Keratinocyte (primary cell): ENCODE measurements around the gene GFOD1. TPM values are rescaled to one million over a fixed set of nuclear protein-coding genes. Genes with fewer than 3 reads are reported as not detected.

Source experiments
- DNase-seq: peaks from one replicate; pipeline ENCODE4 v3.0.0-alpha.2; 2011; ENCODE audit warnings: low read depth, missing footprints, low spot score
- FAIRE-seq: peaks from 2 replicates; lab custom pipeline; 2011; peaks lifted over from hg19 to GRCh38; lab: Jason Lieb, UNC
- H2AFZ ChIP-seq: 2 replicates; pipeline ENCODE4 v1.6.0; 2012; ENCODE audit warnings: low read length, control low read depth, inconsistent platforms; ENCODE audit not compliant: control insufficient read depth
- H3K27ac ChIP-seq: 2 replicates; pipeline ENCODE4 v1.5.1; 2011; ENCODE audit warnings: low read length; ENCODE audit not compliant: control insufficient read depth, insufficient read depth
- H3K27me3 ChIP-seq: 3 replicates; pipeline ENCODE4 v1.6.0; 2011; ENCODE audit warnings: low read length; ENCODE audit not compliant: control insufficient read depth, insufficient read depth; ENCODE audit errors: extremely low read depth
- H3K36me3 ChIP-seq, 2 experiments: 2 replicates in 1 of 2; 3 replicates in 1 of 2; pipeline ENCODE4 v1.5.1; 2011; ENCODE audit warnings: low read length in 2 of 2, mild to moderate bottlenecking in 1 of 2; ENCODE audit not compliant: control insufficient read depth in 2 of 2, insufficient read depth in 2 of 2; ENCODE audit errors: extremely low read depth in 1 of 2
- H3K4me1 ChIP-seq: 3 replicates; pipeline ENCODE4 v1.5.1; 2011; ENCODE audit warnings: low read length; ENCODE audit not compliant: control insufficient read depth, insufficient read depth; ENCODE audit errors: extremely low read depth
- H3K4me2 ChIP-seq: 3 replicates; pipeline ENCODE4 v1.6.0; 2011; ENCODE audit warnings: low read depth, low read length; ENCODE audit not compliant: control insufficient read depth, insufficient read depth; ENCODE audit errors: extremely low read depth
- H3K4me3 ChIP-seq, 3 experiments: fragments of 200-600 bp in 1 of 3; sonication (generic) in 1 of 3; 2 replicates in 2 of 3; 3 replicates in 1 of 3; pipeline ENCODE4 v1.5.1; 2011 to 2016; ENCODE audit warnings: low read length in 3 of 3, mild to moderate bottlenecking in 3 of 3, control low read depth in 2 of 3, inconsistent platforms in 1 of 3, low read depth in 1 of 3, mixed read lengths in 1 of 3, mixed run types in 1 of 3, moderate library complexity in 1 of 3; ENCODE audit not compliant: control insufficient read depth in 2 of 3, insufficient read depth in 2 of 3; ENCODE audit errors: extremely low read depth in 1 of 3
- H3K79me2 ChIP-seq: 2 replicates; pipeline ENCODE4 v1.6.0; 2012; ENCODE audit warnings: low read length; ENCODE audit not compliant: control insufficient read depth, insufficient read depth
- H3K9ac ChIP-seq: 3 replicates; pipeline ENCODE4 v1.6.0; 2011; ENCODE audit warnings: low read length; ENCODE audit not compliant: control insufficient read depth, insufficient read depth; ENCODE audit errors: extremely low read depth
- H3K9me1 ChIP-seq: 3 replicates; pipeline ENCODE4 v1.6.0; 2011; ENCODE audit warnings: low read length; ENCODE audit not compliant: control insufficient read depth, insufficient read depth; ENCODE audit errors: extremely low read depth
- H3K9me3 ChIP-seq: 2 replicates; pipeline ENCODE4 v1.5.1; 2012; ENCODE audit warnings: low read depth, low read length; ENCODE audit not compliant: control insufficient read depth
- H4K20me1 ChIP-seq: 3 replicates; pipeline ENCODE4 v1.6.0; 2011; ENCODE audit warnings: low read length; ENCODE audit not compliant: control insufficient read depth, insufficient read depth; ENCODE audit errors: extremely low read depth
- EZH2 ChIP-seq: IDR thresholded peaks from one replicate; pipeline ENCODE4 v1.6.1; 2012; ENCODE audit warnings: inconsistent platforms, mild to moderate bottlenecking, low read length, moderate library complexity
- dilution Hi-C: fragments of 300-500 bp; cut with MboI; formaldehyde crosslinking; loops from one replicate; pipeline ENCODE4 v1.7.0; 2020; ENCODE audit warnings: low sequenced_read_pairs; ENCODE audit not compliant: extremely low pct_ligation_motif_present
- polyA plus RNA-seq, 5 experiments: library from polyadenylated mRNA; depleted of rRNA in 3 of 5; stranded (reverse) in 3 of 5; stranded (forward) in 1 of 5; unstranded in 1 of 5; fragments of >200 nt; gene quantifications; 1 replicate in 1 of 5; 2 replicates in 3 of 5; 3 replicates in 1 of 5; pipeline versions ENCODE4 v1.2.1 to v1.2.3, GENCODE V29; 2011 to 2012; ENCODE audit warnings: missing spikeins in 2 of 5, low read depth in 1 of 5, low replicate concordance in 1 of 5
- TF ChIP-seq, protein P1 (sequence below), 3 experiments: IDR thresholded peaks in 1 of 3; conservative IDR thresholded peaks in 1 of 3; optimal IDR thresholded peaks in 1 of 3; 2 replicates in 2 of 3; 3 replicates in 1 of 3; pipeline versions ENCODE3 to v1.5.1; 2011; ENCODE audit warnings: low read length in 3 of 3, mild to moderate bottlenecking in 3 of 3, moderate library complexity in 2 of 3, control low read depth in 1 of 3, inconsistent platforms in 1 of 3; ENCODE audit not compliant: insufficient read depth in 2 of 3; ENCODE audit errors: extremely low read depth in 1 of 3

The GFOD1 gene
- polyA plus RNA-seq, 1 donor (not counting 4 experiments of a cell fraction or from before 2014, with no cell fraction given), result 7.2 TPM

DNA sequence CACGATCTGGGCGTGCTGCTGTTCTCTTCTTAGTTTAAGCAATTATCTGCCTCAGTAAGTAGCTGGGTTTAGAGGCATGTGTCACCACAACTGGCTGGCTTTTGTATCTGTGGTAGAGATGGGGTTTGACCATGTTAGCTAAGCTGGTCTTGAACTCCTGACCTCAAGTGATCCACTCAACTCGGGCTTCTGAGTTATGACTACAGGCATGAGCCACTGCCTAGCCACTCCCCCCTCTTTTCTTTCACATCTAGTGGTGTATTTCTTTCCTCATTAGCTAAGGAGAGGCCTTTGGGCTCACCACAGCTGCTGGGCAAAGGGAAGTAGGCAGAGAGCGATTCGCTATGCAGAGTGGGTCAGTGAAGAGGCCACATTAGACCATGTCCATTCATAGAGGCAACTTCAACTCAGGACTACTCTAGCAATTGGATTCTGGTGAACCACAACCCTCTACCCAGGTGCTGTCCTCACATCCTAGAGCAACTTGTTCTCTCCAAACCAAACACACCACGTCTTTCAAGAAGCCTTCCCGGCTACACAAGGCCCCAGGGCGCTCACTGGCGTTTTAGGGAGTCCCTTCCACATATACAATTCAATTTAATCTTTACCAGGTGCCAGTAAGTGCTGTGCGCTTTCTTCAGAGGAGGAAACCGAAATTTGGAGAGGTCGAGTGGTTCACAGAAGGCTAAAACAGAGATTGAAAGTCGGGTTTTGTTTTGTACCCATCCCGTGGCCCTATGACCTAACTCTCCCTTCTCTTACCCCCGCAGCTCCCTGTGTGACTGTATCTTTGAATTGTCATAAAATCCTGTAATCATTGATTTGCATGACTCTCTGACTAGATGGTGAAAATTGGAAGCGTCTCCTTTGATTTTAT is 26.5 kb upstream of the GFOD1 start:
- Histone ChIP-seq H3K9me1 (no peaks in the 10 kb centered on the region), H3K27me3 (no peaks in the 10 kb centered on the region), H3K36me3 (no peaks in the 10 kb centered on the region), H4K20me1 (no peaks in the 10 kb centered on the region), H3K27ac (no peak overlapping the region), H3K4me1 (peaks cover 8% of the 10 kb centered on the region), H3K4me2 (no peak overlapping the region), H3K9me3 (no peaks in the 10 kb centered on the region), H2AFZ (no peak overlapping the region), H3K4me3 (no peak overlapping the region), H3K79me2 (no peaks in the 10 kb centered on the region), H3K9ac (no peak overlapping the region)
- DNase-seq, result no peak
- no peak for TF ChIP-seq EZH2
- TF ChIP-seq, protein P1, sequence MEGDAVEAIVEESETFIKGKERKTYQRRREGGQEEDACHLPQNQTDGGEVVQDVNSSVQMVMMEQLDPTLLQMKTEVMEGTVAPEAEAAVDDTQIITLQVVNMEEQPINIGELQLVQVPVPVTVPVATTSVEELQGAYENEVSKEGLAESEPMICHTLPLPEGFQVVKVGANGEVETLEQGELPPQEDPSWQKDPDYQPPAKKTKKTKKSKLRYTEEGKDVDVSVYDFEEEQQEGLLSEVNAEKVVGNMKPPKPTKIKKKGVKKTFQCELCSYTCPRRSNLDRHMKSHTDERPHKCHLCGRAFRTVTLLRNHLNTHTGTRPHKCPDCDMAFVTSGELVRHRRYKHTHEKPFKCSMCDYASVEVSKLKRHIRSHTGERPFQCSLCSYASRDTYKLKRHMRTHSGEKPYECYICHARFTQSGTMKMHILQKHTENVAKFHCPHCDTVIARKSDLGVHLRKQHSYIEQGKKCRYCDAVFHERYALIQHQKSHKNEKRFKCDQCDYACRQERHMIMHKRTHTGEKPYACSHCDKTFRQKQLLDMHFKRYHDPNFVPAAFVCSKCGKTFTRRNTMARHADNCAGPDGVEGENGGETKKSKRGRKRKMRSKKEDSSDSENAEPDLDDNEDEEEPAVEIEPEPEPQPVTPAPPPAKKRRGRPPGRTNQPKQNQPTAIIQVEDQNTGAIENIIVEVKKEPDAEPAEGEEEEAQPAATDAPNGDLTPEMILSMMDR (optimal IDR thresholded peaks at IDR 0.05 in 1 of 3, IDR thresholded peaks at IDR 0.05 in 1 of 3, conservative IDR thresholded peaks at IDR 0.05 in 1 of 3; ENCODE audit: extremely low read depth in 1 of 3, insufficient read depth in 2 of 3, low read length in 3 of 3), result no peak
- no peak for FAIRE-seq
- dilution Hi-C loops, result no loop called here

DNA sequence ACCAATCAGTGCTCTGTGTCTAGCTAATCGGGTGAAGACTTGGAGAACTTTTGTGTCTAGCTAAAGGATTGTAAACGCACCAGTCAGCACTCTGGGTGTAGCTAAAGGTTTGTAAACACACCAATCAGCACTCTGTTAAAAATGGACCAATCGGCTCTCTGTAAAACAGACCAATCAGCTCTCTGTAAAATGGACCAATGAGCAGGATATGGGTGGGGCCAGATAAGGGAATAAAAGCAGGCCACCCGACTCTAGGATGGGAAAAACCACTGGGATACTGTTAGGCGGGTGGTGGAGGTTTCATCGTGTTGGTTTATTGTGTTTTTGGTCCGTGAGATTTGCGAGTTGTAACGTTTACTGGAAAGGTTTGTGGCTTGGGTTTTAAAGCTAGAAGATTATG is 25.5 kb upstream of the GFOD1 start:
- dilution Hi-C loops, result no loop called here
- Histone ChIP-seq H3K4me1 (peaks cover 11% of the 10 kb centered on the region), H3K9ac (no peak overlapping the region), H3K79me2 (no peaks in the 10 kb centered on the region), H2AFZ (no peak overlapping the region), H3K9me1 (no peaks in the 10 kb centered on the region), H3K27me3 (no peaks in the 10 kb centered on the region), H3K27ac (no peak overlapping the region), H3K4me3 (no peak overlapping the region), H3K4me2 (no peak overlapping the region), H3K36me3 (no peaks in the 10 kb centered on the region), H3K9me3 (no peaks in the 10 kb centered on the region), H4K20me1 (no peaks in the 10 kb centered on the region)
- FAIRE-seq, result no peak
- TF ChIP-seq EZH2, result no peak
- TF ChIP-seq, protein P1 (optimal IDR thresholded peaks at IDR 0.05 in 1 of 3, IDR thresholded peaks at IDR 0.05 in 1 of 3, conservative IDR thresholded peaks at IDR 0.05 in 1 of 3; ENCODE audit: extremely low read depth in 1 of 3, insufficient read depth in 2 of 3, low read length in 3 of 3), result no peak
- no peak for DNase-seq
